IPS-18a (cell line): ENCODE results near the gene SKI.

Experiments used
- H3K27ac ChIP-seq: one replicate; pipeline ENCODE4 v1.5.1; 2013; ENCODE audit warnings: low read length
- H3K27me3 ChIP-seq: one replicate; pipeline ENCODE4 v1.6.1; 2013; ENCODE audit warnings: mild to moderate bottlenecking, low read length; ENCODE audit not compliant: control insufficient read depth, insufficient read depth
- H3K36me3 ChIP-seq: one replicate; pipeline ENCODE4 v1.6.1; 2013; ENCODE audit warnings: low read depth, low read length; ENCODE audit not compliant: control insufficient read depth
- H3K4me1 ChIP-seq: one replicate; pipeline ENCODE4 v1.6.1; 2013; ENCODE audit warnings: low read depth, low read length; ENCODE audit not compliant: control insufficient read depth
- H3K4me3 ChIP-seq: one replicate; pipeline ENCODE4 v1.5.1; 2013; ENCODE audit warnings: low read length
- H3K9ac ChIP-seq: one replicate; pipeline ENCODE4 v1.6.1; 2013; ENCODE audit warnings: mild to moderate bottlenecking, low read length, moderate library complexity
- H3K9me3 ChIP-seq: one replicate; pipeline ENCODE4 v1.6.1; 2013; ENCODE audit warnings: low read depth, low read length; ENCODE audit not compliant: control insufficient read depth

Gene SKI

DNA sequence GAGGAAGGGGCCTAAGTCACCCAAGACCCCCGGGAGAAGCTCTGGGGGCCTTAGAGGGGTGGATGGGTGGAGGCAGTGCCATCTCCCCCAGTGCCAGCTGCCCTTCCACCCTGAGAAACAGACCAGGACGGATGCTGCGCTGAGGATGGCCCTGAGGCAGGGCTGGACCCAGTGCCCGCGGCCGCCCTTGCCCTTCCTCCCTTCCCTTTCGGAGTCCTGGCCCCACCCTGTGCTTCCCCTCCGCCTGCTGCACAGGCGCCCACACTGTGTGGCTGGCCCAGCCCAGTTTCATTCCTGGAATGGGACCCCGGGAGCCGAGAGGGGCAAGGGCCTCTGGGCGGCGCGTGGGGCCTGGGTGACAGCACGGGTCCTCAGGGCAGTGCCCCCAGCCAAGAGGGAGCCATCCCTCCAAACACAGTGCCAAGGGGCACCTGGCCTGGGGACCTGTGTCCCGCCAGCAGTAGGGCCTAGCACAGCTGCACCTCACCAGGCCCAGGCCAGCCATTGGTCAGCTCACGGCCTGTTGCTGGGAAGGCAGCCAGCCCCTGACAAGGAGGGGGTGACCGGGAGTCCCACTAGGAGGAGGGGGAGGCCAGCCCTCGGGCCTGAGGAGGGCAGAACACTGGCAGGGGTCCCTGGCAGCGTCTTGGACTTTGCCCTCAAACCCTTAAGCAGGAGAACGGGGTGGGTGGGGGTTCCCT is 13.4 kb upstream of the SKI start:
- Histone ChIP-seq H3K36me3 (no peaks in the 10 kb centered on the region), H3K27ac (no peak overlapping the region), H3K4me3 (no peak overlapping the region), H3K9ac (no peak overlapping the region), H3K9me3 (no peaks in the 10 kb centered on the region), H3K27me3 (no peaks in the 10 kb centered on the region), H3K4me1 (peaks cover 7% of the 10 kb centered on the region)

DNA sequence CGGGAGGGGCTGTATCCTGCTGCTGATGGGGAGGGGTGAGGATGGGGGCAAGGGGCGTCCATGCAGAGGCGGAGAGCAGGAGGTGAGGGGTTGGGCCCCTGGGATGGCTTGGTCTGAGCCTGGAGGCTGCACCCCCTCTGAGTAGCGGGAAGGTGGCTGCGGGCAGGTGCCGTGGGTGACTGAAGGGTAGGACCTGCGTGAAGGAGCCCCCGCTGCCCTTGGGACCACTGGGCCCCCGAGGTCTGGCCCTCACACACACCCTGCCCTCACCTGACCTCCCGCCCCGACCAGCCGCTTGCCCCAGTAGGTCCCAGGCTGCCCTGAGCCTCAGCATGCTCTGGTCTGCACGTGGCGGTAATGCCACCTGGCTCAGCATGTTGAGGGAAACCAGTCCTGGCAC is 12.8 kb upstream of the SKI start:
- no peaks in the 10 kb centered on the region for H3K27me3 ChIP-seq
- H3K27ac ChIP-seq: no peak overlapping the region
- H3K9me3 ChIP-seq: no peaks in the 10 kb centered on the region
- no peaks in the 10 kb centered on the region for H3K36me3 ChIP-seq
- peaks cover 7% of the 10 kb centered on the region for H3K4me1 ChIP-seq
- no peak overlapping the region for H3K9ac ChIP-seq
- H3K4me3 ChIP-seq: no peak overlapping the region

DNA sequence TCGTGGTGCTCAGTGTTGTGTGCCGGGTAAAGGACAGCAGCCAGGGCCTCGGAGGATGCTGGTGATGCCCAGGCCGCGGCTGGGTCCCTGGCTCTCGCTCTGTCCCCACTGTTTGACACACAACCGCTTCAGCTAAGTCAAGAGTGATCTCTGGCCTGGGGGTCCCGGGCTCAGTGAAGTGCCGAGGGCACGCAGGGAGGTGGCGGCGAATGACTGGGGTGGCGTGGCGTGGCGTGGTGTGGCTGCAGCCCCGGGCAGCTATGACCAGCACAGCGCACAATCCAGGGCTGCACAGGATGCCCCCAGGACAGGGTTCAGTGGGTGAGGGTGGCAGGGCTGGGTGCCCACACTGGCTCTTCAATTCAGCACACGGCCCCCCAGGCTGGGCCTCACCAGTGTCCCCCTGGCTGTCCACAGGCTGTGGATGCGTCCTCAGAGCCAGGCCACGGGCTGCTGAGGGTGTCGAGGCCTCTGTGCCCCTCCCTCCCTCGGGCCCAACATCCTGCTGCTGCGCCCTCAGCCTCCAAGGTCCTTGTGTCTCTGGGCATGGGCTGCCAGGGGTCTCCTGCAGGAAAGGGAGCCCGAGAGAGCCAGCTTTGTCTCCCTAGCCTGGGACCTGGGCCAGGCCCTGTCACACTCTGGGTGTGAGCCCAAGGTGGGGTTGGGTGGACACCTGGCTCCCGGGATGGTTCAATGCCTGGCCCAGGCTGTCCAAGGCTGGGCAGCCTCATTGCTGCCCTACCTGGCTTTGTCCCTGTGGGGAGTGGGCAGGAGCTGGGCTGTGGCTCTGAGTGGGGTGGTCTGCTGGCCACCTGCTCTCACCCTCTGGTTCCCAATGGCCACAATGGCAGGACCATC is 12.0 kb upstream of the SKI start:
- Histone ChIP-seq H3K4me1 (peaks cover 7% of the 10 kb centered on the region), H3K9me3 (no peaks in the 10 kb centered on the region), H3K27me3 (no peaks in the 10 kb centered on the region), H3K27ac (no peak overlapping the region), H3K9ac (no peak overlapping the region), H3K4me3 (no peak overlapping the region), H3K36me3 (no peaks in the 10 kb centered on the region)

DNA sequence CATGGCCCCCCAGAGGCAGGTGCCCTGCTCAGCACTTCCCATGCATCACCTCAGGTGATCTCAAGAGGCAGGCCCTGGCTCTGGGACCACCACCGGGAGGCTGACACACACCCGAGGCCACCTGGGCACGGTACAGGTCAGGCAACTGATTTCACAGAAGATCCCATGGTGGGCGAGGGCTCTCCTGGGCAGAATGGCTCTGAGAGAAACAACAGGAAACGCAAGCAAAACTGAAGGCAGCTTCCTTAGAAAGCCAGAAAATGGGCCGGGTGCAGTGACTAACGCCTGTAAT is 11.4 kb upstream of the SKI start:
- H3K4me1 ChIP-seq: peaks cover 7% of the 10 kb centered on the region
- H3K4me3 ChIP-seq: no peak overlapping the region
- H3K36me3 ChIP-seq: no peaks in the 10 kb centered on the region
- H3K9ac ChIP-seq: no peak overlapping the region
- no peaks in the 10 kb centered on the region for H3K27me3 ChIP-seq
- no peaks in the 10 kb centered on the region for H3K9me3 ChIP-seq
- H3K27ac ChIP-seq: no peak overlapping the region

DNA sequence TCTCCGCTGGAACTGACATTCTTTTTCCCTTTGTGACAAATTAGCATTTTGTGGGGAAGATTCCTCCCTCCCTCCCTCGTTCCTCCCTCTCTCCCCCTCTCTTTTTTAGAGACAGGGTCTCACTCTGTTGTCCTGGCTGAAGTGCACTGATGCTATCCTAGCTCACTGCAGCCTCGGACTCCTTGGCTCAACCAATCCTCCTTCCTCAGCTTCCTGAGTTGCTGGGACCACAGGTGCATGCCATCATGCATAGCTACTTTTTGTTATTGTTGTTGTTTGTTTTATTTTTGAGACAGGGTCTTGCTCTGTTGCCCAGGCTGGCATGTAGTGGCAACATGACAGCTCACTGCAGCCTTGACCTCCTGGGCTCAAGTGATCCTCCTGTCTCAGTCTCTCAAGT is 6.8 kb upstream of the SKI start:
- no peaks in the 10 kb centered on the region for H3K27me3 ChIP-seq
- no peaks in the 10 kb centered on the region for H3K4me1 ChIP-seq
- no peak overlapping the region for H3K27ac ChIP-seq
- H3K9ac ChIP-seq: no peak overlapping the region
- H3K36me3 ChIP-seq: no peaks in the 10 kb centered on the region
- no peaks in the 10 kb centered on the region for H3K9me3 ChIP-seq
- H3K4me3 ChIP-seq: no peak overlapping the region

DNA sequence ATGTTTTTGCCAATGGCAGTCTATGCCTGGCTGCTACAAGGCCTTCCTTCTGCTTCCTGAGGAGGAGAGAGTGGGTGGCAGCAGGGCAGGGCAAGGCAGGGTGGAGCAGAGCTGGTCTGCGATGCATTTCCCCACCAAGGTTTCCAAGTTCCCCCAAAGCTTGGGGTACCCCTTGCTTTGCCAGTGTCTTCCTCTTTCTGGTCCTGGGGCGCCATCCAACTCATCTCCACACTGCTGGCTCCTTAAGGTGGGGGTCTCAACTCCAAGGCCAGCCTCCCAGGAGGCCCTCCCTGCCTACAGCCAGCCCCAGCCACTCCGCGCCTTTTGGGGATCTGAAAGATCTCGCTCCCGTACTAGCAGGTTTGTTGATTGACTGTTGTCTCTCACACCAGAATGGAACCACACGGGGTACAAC is 3.9 kb upstream of the SKI start:
- no peak overlapping the region for H3K27ac ChIP-seq
- no peak overlapping the region for H3K9ac ChIP-seq
- no peaks in the 10 kb centered on the region for H3K4me1 ChIP-seq
- H3K4me3 ChIP-seq: no peak overlapping the region
- no peaks in the 10 kb centered on the region for H3K27me3 ChIP-seq
- H3K36me3 ChIP-seq: no peaks in the 10 kb centered on the region
- no peaks in the 10 kb centered on the region for H3K9me3 ChIP-seq

DNA sequence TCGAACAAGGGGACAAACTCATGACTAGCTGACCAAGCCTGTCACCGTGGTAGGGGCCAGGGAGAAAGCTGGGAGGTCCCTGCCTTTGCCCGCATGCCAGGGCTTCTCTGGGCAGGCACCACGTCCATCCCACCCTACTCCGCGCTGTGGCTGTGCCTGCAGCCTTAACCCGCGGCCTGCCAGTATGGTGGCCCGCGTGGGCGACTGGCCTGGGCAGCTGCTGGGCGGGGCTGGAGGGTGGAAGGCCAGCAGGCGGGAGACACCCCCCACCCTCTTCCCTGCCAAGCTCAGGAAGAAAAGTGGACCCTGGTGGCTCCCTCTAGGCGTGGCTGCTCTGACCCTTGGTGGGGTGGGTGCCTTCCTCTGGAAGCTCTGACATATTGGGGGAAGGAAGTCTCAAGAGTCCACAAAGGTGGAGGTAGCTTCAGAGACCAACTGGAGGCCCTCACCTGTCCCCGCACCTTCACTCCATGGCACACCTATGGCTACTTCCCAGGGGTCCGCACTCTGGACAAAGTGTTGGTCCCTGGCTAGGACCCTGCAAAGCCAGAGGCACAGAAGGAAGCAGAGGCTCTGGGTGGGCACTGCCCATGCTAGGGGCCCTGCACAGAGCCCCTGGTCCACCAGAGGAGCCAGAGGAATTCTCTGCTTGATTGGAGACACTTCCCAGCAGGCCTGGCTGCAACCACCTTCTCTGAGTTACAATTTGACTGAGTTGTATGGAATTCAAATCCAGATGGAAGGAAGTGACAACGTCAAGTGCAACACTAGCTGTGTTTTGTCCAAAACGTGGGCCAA is 3.3 kb upstream of the SKI start:
- H3K4me3 ChIP-seq: no peak overlapping the region
- no peaks in the 10 kb centered on the region for H3K36me3 ChIP-seq
- H3K4me1 ChIP-seq: no peaks in the 10 kb centered on the region
- no peak overlapping the region for H3K27ac ChIP-seq
- H3K9me3 ChIP-seq: no peaks in the 10 kb centered on the region
- H3K27me3 ChIP-seq: no peaks in the 10 kb centered on the region
- no peak overlapping the region for H3K9ac ChIP-seq

DNA sequence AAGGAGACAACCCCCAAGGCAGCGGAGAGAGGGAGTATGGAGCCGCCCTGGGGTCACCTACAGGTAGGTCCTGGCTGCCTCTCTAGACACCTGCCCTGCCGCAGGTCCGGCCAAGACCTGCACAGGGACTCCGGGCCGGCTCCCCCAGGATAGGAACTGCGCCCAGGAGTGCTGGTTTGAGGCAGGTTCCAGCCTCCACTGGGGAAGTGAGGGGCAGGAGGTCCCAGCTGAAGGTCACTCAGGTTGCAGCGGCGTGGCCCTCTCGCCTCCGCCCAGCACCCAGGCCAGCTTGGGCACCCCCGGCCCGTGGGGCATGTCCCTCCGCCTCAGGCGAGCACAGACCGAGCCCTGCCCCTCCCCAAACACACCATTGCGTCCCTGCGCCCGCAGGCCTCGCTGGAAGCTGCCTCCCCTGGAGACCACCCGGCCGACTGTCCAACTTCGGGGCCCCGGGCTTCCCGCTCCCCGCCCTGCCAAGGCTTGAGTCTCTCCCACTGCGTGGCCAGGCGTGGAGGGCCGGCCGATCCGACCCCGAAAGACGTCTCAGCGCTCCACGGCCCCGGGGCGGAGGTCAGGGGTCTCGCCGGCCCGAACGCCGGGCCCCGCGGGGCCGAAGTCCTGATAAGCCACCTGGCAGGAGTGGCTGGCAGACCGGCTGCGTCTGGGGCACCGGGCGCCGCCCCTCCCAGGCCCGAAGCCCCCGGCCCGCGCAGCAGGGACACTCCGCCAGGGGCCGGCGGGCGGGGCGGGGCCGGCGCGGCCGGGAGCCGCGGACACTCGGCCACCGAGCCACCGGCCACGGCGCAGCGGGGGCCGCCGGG is 1.4 kb upstream of the SKI start:
- Histone ChIP-seq H3K36me3 (no peaks in the 10 kb centered on the region), H3K9me3 (no peaks in the 10 kb centered on the region), H3K4me1 (peaks cover 8% of the 10 kb centered on the region), H3K4me3 (peak overlapping the region; percentile 49), H3K27me3 (no peaks in the 10 kb centered on the region), H3K27ac (no peak overlapping the region), H3K9ac (peak overlapping the region; percentile 56)

DNA sequence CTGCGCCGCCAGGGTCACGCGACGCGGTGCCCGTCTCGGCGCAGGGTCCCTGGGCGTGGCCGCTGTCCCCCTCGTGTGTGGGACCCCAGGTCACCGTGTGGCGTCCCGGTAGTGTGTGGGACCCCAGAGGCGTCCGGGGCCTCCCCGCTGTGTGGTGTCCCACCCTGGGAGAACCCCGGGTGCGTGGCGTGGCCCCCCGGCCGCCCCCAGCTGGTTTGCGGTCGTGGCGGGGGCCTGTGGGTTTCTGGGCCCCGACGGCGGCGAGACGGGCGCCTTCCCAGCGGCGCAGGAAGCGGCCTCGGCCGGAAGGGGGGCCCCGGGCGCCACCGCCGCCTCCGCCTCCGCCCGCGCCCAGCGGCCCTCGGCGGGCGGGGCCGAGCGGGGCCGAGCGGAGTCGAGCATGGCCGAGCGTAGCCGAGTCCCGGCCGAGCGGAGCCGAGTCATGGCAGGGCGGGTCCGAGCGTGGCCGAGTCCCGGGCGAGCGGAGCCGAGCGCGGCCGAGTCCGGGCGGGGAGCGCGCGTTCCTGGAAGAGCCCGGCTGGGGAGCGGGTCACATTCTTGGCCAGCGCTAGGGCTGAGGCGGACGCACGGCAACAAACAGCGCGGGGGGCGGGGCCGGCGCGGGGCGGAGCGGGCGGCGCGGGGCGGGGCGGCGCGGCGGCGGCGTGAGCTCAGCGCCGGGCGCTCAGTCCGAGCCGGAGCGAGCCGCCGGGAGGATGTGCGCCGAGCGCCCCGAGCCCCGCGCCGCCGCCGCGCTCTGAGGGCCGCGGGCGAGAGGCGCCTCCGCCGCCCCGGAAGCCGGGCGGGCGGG is 568 bp upstream of the SKI start:
- Histone ChIP-seq H3K27ac (no peak overlapping the region), H3K36me3 (no peaks in the 10 kb centered on the region)

DNA sequence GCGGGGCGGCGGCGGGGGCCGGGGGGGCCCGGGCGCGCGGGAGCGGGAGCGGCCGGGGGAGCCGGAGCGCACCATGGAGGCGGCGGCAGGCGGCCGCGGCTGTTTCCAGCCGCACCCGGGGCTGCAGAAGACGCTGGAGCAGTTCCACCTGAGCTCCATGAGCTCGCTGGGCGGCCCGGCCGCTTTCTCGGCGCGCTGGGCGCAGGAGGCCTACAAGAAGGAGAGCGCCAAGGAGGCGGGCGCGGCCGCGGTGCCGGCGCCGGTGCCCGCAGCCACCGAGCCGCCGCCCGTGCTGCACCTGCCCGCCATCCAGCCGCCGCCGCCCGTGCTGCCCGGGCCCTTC is 546 bp downstream of the SKI start:
- no peak overlapping the region for H3K27ac ChIP-seq
- H3K9me3 ChIP-seq: no peaks in the 10 kb centered on the region

More for the DNA sequence above, 568 bp upstream of the SKI start:
- Histone ChIP-seq H3K27me3 (no peaks in the 10 kb centered on the region), H3K9ac (peak overlapping the region; percentile 56), H3K9me3 (no peaks in the 10 kb centered on the region), H3K4me1 (peaks cover 10% of the 10 kb centered on the region), H3K4me3 (peak overlapping the region; percentile 49)

More for the DNA sequence above, 546 bp downstream of the SKI start:
- H3K36me3 ChIP-seq: no peaks in the 10 kb centered on the region
- H3K4me1 ChIP-seq: peaks cover 10% of the 10 kb centered on the region
- H3K9ac ChIP-seq: peak overlapping the region; percentile 43
- no peaks in the 10 kb centered on the region for H3K27me3 ChIP-seq
- peak overlapping the region; percentile 76 for H3K4me3 ChIP-seq
